NCI-H1417 (cell line): ENCODE data around the gene BTBD19.

Experiments used
- DNase-seq, 3 experiments: peaks; one replicate each; lab custom pipeline; 2025; lab: John Stamatoyannopoulos, UW

Gene BTBD19

DNA sequence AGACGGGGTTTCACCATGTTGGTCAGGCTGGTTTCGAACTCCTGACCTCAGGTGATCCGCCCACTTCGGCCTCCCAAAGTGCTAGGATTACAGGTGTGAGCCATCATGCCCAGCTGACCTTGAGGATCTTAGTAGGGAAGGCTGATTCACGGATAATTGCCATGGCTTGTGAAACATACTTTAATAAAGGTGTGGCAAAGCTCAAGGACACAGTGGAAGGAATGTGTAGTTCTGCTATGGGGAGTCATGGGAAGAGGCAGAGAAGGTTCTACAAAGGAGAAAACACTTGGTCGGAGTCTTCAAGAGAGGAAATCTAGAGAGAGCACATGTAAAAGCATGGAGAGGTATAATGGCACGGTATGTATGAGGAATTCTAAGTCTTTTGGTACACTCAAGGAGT lies 47.4 kb downstream of the BTBD19 start:
- DNase-seq: no peak

DNA sequence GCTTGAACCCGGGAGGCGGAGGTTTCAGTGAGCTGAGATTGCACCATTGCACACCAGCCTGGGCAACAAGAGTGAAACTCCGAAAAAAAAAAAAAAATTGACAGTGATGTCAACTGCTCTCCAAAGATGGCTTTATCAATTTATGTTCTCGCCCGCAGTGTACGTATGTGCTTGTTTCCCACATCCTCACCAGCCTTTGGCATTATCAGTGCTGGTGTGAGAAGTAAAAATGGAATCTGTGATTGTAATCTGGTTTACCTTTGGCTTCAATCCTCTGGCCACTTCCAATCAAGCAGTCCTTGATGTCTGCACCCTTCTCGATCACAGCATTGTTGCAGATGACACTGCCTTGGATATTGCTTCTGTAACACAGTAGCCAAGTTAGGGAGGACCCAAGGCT lies 49.1 kb downstream of the BTBD19 start:
- no peak for DNase-seq

DNA sequence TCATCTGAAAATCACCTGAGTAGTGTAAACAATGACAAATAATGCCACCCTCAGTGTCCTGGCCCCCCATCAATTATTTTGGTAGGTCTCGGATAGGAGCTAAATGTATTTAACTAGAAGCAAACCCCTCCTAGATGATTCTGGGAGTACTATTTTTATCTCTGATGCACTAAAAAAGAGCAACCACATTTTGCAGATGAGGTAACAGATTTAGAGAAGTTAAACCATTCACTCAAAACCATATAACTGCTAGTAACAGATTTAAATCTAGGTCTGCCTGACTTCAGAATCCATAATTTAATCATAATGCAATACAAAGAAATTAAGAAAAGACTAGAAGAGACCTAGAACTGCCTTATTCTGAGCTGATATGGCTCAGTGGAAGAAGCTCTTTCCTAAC lies 52.0 kb downstream of the BTBD19 start:
- no peak for DNase-seq

GRCh38 chr1:44860891-44861425 lies 52.6 kb downstream of the BTBD19 start:
- DNase-seq: no peak

DNA sequence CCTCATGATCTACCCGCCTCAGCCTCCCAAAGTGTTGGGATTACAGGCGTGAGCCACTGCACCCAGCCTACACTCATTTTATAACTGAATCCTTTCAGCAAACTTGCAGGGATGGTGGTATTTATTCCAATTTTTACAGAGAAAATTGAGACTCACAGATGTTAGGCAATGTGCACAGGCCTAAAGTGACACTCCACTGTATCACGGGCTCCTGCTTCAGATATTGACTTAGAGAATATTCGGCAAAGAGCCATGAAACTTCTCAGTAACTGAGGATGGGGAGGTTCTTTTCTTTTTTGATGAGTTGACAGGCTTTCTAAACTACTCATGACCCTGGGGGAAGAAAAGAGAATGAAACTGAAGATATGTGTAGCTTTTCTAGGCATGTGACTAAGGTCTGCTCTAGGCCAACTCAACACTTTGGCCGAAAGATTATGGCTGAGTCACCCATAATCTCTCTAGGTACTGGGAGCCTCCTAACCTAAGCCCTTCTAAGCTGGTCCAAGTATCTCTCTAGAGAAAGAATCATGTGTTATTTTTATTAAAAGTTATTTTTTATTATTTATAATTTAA lies 54.6 kb downstream of the BTBD19 start:
- DNase-seq: no peak
